Activated gamma-delta T cell (primary cell): Measurements from ENCODE around the gene SAGE1.
"Not testable (repeated sequence)": the region's sequence is repeated elsewhere in the genome, so short reads cannot be mapped to it uniquely, and the experiment has no call there.

Experiments used
- DNase-seq: peaks from one replicate; lab custom pipeline; 2025; lab: John Stamatoyannopoulos, UW
- total RNA-seq, 2 donors: gene quantifications; one replicate each; lab custom pipeline; 2026; lab: John Stamatoyannopoulos, UW

Gene SAGE1
- total RNA-seq, result 0 reads per million in 2 donors

- no peak for DNase-seq
These were observed at the start of gene SAGE1, which contains the start of gene CT45A10 for GRCh38 chrX:135893294-135893817. TSS of gene SAGE1 (plus strand) at chrX:135893716. CDS start at chrX:135896243, 2,527 bp downstream. TSS of gene CT45A10 (minus strand) at chrX:135893444. CDS start at chrX:135885344, 8,100 bp downstream.

GRCh38 chrX:135854438-135854837, 39.1 kb upstream of the SAGE1 start, which contains the start of gene CT45A8:
TSS of gene CT45A8 (minus strand) at chrX:135854538. CDS start at chrX:135850783, 3,755 bp downstream.
- not testable (repeated sequence) for DNase-seq

- DNase-seq, result not testable (repeated sequence)
These were observed 21.8 kb upstream of the SAGE1 start, which contains the start of gene CT45A9 for GRCh38 chrX:135871712-135872111. TSS of gene CT45A9 (minus strand) at chrX:135871812. CDS start at chrX:135868061, 3,751 bp downstream.

GRCh38 chrX:135882741-135883140, 10.8 kb upstream of the SAGE1 start:
- not testable (repeated sequence) for DNase-seq

- DNase-seq, result not testable (repeated sequence)
These were observed 5.3 kb upstream of the SAGE1 start for GRCh38 chrX:135888230-135888629.

GRCh38 chrX:135888976-135889375, 4.5 kb upstream of the SAGE1 start:
- not testable (repeated sequence) for DNase-seq

- DNase-seq, result no peak
These were observed 3.4 kb upstream of the SAGE1 start for GRCh38 chrX:135890087-135890585.

- no peak for DNase-seq
These were observed 735 bp upstream of the SAGE1 start for GRCh38 chrX:135892781-135893180.

- no peak for DNase-seq
These were observed 16.7 kb downstream of the SAGE1 start for GRCh38 chrX:135910251-135910650.

- no peak for DNase-seq
These were observed 20.9 kb downstream of the SAGE1 start for GRCh38 chrX:135914404-135914803.

GRCh38 chrX:135920516-135920915, 27.0 kb downstream of the SAGE1 start:
- not testable (repeated sequence) for DNase-seq

GRCh38 chrX:135923353-135923752, 29.8 kb downstream of the SAGE1 start:
- DNase-seq, result no peak

GRCh38 chrX:135927897-135928296, 34.4 kb downstream of the SAGE1 start:
- no peak for DNase-seq

GRCh38 chrX:135931644-135932487, 38.4 kb downstream of the SAGE1 start:
- no peak for DNase-seq

GRCh38 chrX:135944486-135944885, 51.0 kb downstream of the SAGE1 start:
- DNase-seq, result no peak

GRCh38 chrX:135951291-135951690, 57.8 kb downstream of the SAGE1 start:
- no peak for DNase-seq
